C4-2B (cell line): ENCODE measurements around the gene PDE4D.

Experiments used
- ZFX ChIP-seq: fragments of 450-650 bp; IDR thresholded peaks from 2 replicates; pipeline ENCODE4 v1.6.1; 2017
- TF ChIP-seq, protein P1 (sequence below): fragments of 450-650 bp; conservative IDR thresholded peaks from 2 replicates; pipeline ENCODE4 v1.5.1; 2017; ENCODE audit warnings: mild to moderate bottlenecking

DNA sequence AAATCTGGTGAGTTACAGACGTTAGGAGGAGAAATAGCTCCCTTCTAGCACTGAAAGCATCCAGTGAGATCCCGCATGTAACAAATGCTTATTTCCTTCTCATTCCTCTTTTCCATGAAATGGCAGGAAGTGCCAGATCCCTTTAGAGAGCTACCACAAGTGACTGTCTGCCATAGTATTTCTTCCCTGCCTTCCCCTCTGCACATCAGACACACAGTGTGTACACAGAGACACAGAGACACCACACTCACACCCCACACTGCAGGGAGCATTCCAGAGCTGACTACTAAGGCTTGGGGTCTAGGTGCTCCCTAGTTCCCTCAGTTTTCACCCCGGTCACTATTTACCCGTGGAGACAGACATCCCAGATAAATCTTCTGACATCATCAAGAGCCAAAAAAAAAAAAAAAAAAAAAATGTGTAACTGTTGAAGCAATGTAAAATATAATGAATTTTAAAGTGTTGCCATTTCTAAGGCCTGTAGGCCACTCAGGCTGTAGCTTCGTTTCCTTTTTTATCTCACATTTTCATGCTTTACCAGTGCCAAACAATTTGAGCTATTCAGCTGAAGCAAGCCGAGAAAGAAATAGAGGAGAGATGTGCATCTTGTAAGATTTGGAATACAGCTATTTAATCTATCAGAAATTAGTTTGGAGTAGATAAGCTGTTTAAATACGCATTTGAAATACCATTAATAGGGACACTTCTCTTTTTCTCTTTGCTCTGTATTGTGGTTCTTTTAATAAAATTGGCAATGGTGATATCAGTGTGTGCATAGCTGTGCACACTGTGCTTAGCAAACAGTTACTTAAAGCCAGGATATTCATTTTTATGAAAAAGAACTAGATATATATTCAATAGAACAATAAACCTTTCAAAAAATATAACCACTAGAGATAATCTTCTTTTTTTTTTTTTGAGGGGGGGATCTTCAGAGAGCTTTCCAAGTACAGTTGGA, 405.5 kb downstream of the PDE4D start:
- TF ChIP-seq, protein P1, sequence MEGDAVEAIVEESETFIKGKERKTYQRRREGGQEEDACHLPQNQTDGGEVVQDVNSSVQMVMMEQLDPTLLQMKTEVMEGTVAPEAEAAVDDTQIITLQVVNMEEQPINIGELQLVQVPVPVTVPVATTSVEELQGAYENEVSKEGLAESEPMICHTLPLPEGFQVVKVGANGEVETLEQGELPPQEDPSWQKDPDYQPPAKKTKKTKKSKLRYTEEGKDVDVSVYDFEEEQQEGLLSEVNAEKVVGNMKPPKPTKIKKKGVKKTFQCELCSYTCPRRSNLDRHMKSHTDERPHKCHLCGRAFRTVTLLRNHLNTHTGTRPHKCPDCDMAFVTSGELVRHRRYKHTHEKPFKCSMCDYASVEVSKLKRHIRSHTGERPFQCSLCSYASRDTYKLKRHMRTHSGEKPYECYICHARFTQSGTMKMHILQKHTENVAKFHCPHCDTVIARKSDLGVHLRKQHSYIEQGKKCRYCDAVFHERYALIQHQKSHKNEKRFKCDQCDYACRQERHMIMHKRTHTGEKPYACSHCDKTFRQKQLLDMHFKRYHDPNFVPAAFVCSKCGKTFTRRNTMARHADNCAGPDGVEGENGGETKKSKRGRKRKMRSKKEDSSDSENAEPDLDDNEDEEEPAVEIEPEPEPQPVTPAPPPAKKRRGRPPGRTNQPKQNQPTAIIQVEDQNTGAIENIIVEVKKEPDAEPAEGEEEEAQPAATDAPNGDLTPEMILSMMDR = no peak
- no peak for TF ChIP-seq ZFX
